Ascending aorta (tissue), 2 donors: Measurements from ENCODE around the gene ZBTB1. TPM values are rescaled to one million over a fixed set of nuclear protein-coding genes. Genes with fewer than 3 reads are reported as not detected.

ENCODE experiments used
- DNase-seq, 2 donors: peaks; one replicate each; pipeline ENCODE4 v3.0.0-alpha.2; 2019; ENCODE audit warnings: low spot score in 2 of 2
- H3K27ac ChIP-seq, 2 donors: fragments of 200-600 bp; sonication (generic); one replicate each; pipeline ENCODE4 v1.5.1; 2016 to 2017; ENCODE audit warnings: mild to moderate bottlenecking in 1 of 2
- H3K27me3 ChIP-seq: fragments of 200-600 bp; sonication (generic); one replicate; pipeline ENCODE4 v1.5.1; 2017
- H3K36me3 ChIP-seq, 2 donors: fragments of 200-600 bp; sonication (generic); one replicate each; pipeline ENCODE4 v1.5.1; 2016
- H3K4me1 ChIP-seq, 2 donors: fragments of 200-600 bp; sonication (generic); one replicate each; pipeline ENCODE4 v1.5.1; 2016 to 2017; ENCODE audit warnings: mild to moderate bottlenecking in 1 of 2
- H3K4me3 ChIP-seq, 2 donors: fragments of 200-600 bp; sonication (generic); one replicate each; pipeline ENCODE4 v1.5.1; 2016 to 2017; ENCODE audit warnings: mild to moderate bottlenecking in 1 of 2
- H3K9me3 ChIP-seq, 2 donors: fragments of 200-600 bp; sonication (generic); one replicate each; pipeline ENCODE4 v1.5.1; 2016
- intact Hi-C: fragments of 100-400 bp; cut with DNase I; formaldehyde crosslinking; loops from one replicate; pipeline ENCODE4 v1.15.1; 2023
- total RNA-seq: library from RNA; depleted of rRNA; stranded (reverse); fragments of >200 nt; gene quantifications from one replicate; pipeline ENCODE4 v1.1.0, GENCODE V29; 2016
- TF ChIP-seq, protein P1 (sequence below), 3 experiments: fragments of 200-600 bp in 2 of 3; fragments of 450-650 bp in 1 of 3; sonication (generic) in 2 of 3; IDR thresholded peaks; one replicate each; pipeline ENCODE4 v1.5.1; 2016 to 2019; ENCODE audit warnings: antibody characterized with exemption in 3 of 3, mild to moderate bottlenecking in 1 of 3, moderate library complexity in 1 of 3

ZBTB1 gene
- total RNA-seq, 1 donor from 2014 or later = 57.0 TPM

- Histone ChIP-seq H3K4me1 (peaks cover 0 to 3% of the 10 kb centered on the region in 2 donors), H3K9me3 (no peaks in the 10 kb centered on the region), H3K27me3 (no peaks in the 10 kb centered on the region), H3K36me3 (no peaks in the 10 kb centered on the region), H3K4me3 (peak overlapping the region; percentile 76 to 82), H3K27ac (peak overlapping the region in 1 of 2 donors; percentile 79)
- TF ChIP-seq, protein P1, sequence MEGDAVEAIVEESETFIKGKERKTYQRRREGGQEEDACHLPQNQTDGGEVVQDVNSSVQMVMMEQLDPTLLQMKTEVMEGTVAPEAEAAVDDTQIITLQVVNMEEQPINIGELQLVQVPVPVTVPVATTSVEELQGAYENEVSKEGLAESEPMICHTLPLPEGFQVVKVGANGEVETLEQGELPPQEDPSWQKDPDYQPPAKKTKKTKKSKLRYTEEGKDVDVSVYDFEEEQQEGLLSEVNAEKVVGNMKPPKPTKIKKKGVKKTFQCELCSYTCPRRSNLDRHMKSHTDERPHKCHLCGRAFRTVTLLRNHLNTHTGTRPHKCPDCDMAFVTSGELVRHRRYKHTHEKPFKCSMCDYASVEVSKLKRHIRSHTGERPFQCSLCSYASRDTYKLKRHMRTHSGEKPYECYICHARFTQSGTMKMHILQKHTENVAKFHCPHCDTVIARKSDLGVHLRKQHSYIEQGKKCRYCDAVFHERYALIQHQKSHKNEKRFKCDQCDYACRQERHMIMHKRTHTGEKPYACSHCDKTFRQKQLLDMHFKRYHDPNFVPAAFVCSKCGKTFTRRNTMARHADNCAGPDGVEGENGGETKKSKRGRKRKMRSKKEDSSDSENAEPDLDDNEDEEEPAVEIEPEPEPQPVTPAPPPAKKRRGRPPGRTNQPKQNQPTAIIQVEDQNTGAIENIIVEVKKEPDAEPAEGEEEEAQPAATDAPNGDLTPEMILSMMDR (IDR thresholded peaks at IDR 0.05) = no peak
- intact Hi-C loops = loop anchor here (2.0 kb wide), 2 partner anchors 20 to 34 kb away; no protein-coding TSS in a partner anchor
- DNase-seq = no peak
These were observed 39.9 kb upstream of the ZBTB1 start for GRCh38 chr14:64464651-64465050.

DNA sequence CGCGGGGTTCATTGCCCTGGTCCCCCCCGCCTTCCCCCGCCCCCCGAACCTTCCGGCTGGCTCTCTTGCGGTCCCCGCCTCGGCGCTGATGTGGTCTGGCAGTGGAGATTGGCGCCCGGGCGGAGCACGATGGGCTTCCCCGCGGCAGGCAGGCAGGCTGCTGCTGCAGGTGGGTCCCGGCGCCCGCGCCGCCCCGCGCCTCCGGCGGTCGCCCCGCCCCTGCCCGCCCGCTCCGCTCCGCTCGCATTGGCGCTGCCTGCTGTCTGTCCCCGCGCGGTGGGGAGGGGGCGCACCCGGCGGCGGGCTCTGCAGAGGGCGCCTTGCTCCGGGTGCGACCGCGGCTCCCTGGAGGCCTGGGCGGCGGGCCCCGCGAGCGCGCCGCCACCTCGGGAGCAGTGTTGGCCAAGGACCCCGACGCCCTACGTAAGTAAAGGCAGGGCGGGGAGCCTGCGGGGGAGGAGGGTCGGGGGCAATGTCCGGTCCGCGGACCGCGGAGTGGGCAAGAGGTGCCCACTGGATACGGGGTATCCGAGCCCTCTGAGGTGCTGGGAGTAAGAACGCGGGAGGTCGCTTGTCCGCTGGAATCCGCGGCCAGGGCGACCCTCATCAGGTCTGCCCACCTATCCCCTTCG lies 39.3 kb upstream of the ZBTB1 start, which contains the start of gene AKAP5:
AKAP5 (plus strand) TSS at position 309 of the 632 bp plus-strand sequence. CDS start 2,896 bp downstream, outside the sequence.
- intact Hi-C loops = loop anchor here (2.0 kb wide), 2 partner anchors 21 to 35 kb away; no protein-coding TSS in a partner anchor
- Histone ChIP-seq H3K27ac (peak within 1 kb of the TSS; percentile 78 to 79), H3K36me3 (no peaks in the 10 kb centered on the region), H3K4me1 (peaks cover 0 to 3% of the 10 kb centered on the region in 2 donors), H3K4me3 (peak within 1 kb of the TSS; percentile 76 to 82), H3K9me3 (no peaks in the 10 kb centered on the region), H3K27me3 (no peaks in the 10 kb centered on the region)
- DNase-seq = peak in 1 of 2 donors; percentile 77
- TF ChIP-seq, protein P1 (IDR thresholded peaks at IDR 0.05) = no peak

DNA sequence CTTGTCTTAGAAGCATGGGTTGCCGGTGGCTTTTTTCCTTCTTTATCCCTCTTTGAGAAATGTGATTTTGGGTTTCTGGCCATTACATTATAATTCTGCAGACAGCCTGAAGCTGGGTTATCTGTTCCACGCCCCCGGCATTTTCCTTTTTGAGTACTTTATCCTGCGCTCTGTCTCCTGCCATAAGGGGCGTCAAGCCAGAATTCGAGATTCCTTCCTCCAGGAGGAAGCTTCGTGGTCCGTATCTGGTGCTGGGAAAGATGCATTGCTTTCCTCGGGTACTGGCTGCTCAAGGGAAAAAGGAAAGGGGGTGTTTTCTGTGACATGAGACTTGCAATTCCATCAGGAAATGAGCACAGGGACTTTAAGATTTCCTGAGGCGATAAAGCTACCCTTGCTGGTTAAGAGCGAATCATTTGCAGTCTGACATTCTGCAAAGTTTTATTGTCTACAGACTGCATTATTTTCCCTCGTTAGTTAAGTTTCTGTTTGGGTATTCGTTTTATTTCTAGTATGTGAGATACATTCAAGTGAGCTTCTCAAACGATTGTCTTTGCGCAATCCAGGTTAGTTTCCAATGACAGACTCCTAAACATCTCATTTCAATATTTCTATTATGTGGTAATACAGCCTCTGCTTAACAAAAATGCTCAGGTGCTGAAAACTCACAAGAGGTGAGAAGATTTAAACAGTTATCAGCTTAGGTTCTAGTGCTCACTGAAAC lies 38.6 kb upstream of the ZBTB1 start:
- Histone ChIP-seq H3K27me3 (no peaks in the 10 kb centered on the region), H3K36me3 (no peaks in the 10 kb centered on the region), H3K9me3 (no peaks in the 10 kb centered on the region), H3K27ac (peak overlapping the region; percentile 78 to 79), H3K4me3 (peak overlapping the region; percentile 76 to 82), H3K4me1 (peaks cover 0 to 3% of the 10 kb centered on the region in 2 donors)
- intact Hi-C loops = loop anchor here (2.0 kb wide), 2 partner anchors 21 to 35 kb away; no protein-coding TSS in a partner anchor
- TF ChIP-seq, protein P1 (IDR thresholded peaks at IDR 0.05) = peak in 2 of 3 experiments; percentile 4 to 6
- DNase-seq = no peak

DNA sequence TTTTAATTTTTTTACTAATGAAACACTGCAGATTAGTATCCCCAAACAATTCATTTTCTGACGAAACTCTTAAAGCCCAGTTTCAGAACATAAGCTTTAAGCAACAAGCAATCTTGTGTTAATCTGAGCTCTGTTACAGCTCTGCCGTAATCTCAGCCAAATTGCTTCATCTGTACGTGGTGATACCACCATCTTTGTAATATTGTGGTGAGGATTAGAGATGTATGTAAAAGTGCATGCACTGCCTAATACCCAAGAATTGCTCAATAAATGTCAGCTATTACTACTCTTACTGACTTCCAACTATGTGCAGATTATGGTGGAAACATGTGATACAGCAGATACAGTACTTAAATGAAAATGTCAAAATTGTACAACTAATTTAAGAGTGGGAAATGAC lies 37.5 kb upstream of the ZBTB1 start:
- Histone ChIP-seq H3K27me3 (no peaks in the 10 kb centered on the region), H3K4me3 (no peak overlapping the region), H3K27ac (no peak overlapping the region), H3K4me1 (peaks cover 0 to 3% of the 10 kb centered on the region in 2 donors), H3K9me3 (no peaks in the 10 kb centered on the region), H3K36me3 (no peaks in the 10 kb centered on the region)
- intact Hi-C loops = no loop called here
- DNase-seq = no peak
- TF ChIP-seq, protein P1 (IDR thresholded peaks at IDR 0.05) = no peak

- Histone ChIP-seq H3K9me3 (no peaks in the 10 kb centered on the region), H3K4me3 (no peak overlapping the region), H3K27me3 (no peaks in the 10 kb centered on the region), H3K4me1 (peaks cover 0 to 3% of the 10 kb centered on the region in 2 donors), H3K36me3 (no peaks in the 10 kb centered on the region), H3K27ac (no peak overlapping the region)
- TF ChIP-seq, protein P1 (IDR thresholded peaks at IDR 0.05) = no peak
- DNase-seq = no peak
- intact Hi-C loops = no loop called here
These were observed 37.0 kb upstream of the ZBTB1 start for GRCh38 chr14:64467566-64467965.
